ENCODE measurements around the gene NEO1. TPM values are rescaled to one million over a fixed set of nuclear protein-coding genes. Genes with fewer than 3 reads are reported as not detected.

NEO1 gene
- total and polyA plus RNA-seq, 9 of the 15 experiments (the other 6 are each of a cell fraction or from before 2014, with no cell fraction given): 0.08 to 1.7 (median 0.48) TPM

DNA sequence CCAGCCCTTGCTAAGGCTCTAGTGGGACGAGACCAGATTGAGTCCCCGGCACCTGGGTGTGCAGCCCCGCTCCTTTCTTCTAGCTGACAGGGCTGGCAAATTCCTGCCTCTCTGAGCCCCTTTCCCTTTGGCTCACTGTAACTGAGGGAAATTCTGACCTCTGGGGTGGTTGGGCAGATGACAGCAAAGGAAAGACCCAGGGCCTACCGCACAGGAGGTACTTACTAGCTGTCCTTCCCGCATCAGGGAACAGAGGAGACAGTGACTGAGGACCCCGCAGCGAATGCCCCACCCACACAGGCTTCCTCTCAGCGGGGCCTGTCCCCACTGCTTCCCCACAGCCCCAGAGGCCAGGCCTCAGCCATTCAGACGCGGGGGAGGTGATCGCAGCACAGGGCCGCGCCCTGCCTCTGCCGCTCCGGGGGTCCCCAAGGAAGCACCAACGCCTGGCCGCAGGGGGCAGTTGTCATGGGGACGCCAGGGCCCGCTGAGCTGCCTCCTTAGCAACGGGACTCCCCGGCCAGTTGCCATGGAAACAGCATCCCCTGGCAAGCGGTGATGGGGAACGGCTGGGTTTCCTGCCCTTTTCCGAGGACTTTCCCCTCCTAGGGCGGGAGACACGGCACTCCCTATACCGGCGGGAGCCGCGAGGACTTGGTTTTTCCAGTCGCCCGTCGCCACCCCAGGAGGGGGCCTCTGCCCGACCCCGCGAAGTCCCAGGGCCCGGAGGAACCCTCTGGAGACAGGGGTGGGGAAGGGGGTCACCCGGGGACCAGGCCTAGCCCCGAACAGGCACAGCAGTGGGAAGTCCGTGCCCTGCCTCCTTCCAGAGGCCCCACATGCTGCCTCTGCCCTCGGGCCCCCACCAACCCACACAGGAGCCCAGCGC, 266.4 kb downstream of the NEO1 start:
- BruUV-seq (replicated peaks): no TSS peak
- in situ Hi-C loops (cut with MboI): no loop called here
- ChIA-PET POLR2A (interaction anchor here (0.5 kb wide), 1 partner anchor 107 kb away, joined by 3 read pairs; no protein-coding TSS in a partner anchor), CTCF (ENCODE audit: low intra/inter-chr PET ratio) (no interaction called here)
- Histone ChIP-seq H3K9ac (ENCODE audit: insufficient read depth in 1 of 2, low read depth in 2 of 2, low read length in 2 of 2) (no peak overlapping the region), H3K27ac (ENCODE audit: extremely low read depth, low read depth, low read length) (no peak overlapping the region), H3K4me2 (ENCODE audit: insufficient read depth, low read length) (no peak overlapping the region), H3K36me3 (ENCODE audit: control insufficient read depth, insufficient read depth, low read length) (no peaks in the 10 kb centered on the region), H4K20me1 (replicated peaks; ENCODE audit: control insufficient read depth, insufficient read depth, low read length) (no peaks in the 10 kb centered on the region), H3K9me3 (replicated peaks; ENCODE audit: control insufficient read depth, insufficient read depth, low read depth, low read length) (no peaks in the 10 kb centered on the region), H3K27me3 (ENCODE audit: control insufficient read depth in 2 of 2, insufficient read depth in 2 of 2, low read length in 2 of 2) (peaks cover 21 to 57% of the 10 kb centered on the region in 2 experiments; a peak in 4 of 5 replicates), H3K9me1 (ENCODE audit: control insufficient read depth, insufficient read depth, low read length) (no peaks in the 10 kb centered on the region), H3K4me3 (no peak overlapping the region), H3K79me2 (ENCODE audit: control insufficient read depth, insufficient read depth, low read length) (no peaks in the 10 kb centered on the region), H2AFZ (ENCODE audit: low read depth, low read length) (no peak overlapping the region), H3K4me1 (replicated peaks in 1 of 2; ENCODE audit: control insufficient read depth in 2 of 2, insufficient read depth in 2 of 2, low read length in 2 of 2) (peaks cover 0 to 13% of the 10 kb centered on the region in 2 experiments; a peak in 2 of 5 replicates)
- ATAC-seq (no peak; the same call in 2 of the 3 replicates), DNase-seq (ENCODE audit: extremely low read depth in 1 of 4, low spot score in 3 of 4) (peak; percentile 20 to 45 (median 34)), FAIRE-seq (no peak)
- intact Hi-C loops (cut with micrococcal nuclease): no loop called here
- WGBS (ENCODE audit: insufficient coverage, low coverage, missing lambda C conversion rate): 3% methylated on average over 34 of the region's 42 CpGs
- TF ChIP-seq, protein P1, sequence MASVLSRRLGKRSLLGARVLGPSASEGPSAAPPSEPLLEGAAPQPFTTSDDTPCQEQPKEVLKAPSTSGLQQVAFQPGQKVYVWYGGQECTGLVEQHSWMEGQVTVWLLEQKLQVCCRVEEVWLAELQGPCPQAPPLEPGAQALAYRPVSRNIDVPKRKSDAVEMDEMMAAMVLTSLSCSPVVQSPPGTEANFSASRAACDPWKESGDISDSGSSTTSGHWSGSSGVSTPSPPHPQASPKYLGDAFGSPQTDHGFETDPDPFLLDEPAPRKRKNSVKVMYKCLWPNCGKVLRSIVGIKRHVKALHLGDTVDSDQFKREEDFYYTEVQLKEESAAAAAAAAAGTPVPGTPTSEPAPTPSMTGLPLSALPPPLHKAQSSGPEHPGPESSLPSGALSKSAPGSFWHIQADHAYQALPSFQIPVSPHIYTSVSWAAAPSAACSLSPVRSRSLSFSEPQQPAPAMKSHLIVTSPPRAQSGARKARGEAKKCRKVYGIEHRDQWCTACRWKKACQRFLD (CRISPR knock-in tag; IDR thresholded peaks at IDR 0.05): no peak
- TF ChIP-seq RFX1 (IDR thresholded peaks at IDR 0.05) (peak; percentile 91), CTBP1 (IDR thresholded peaks at IDR 0.05; ENCODE audit: borderline replicate concordance) (0 out of 2 replicates have a peak, but pooled peaks have one; percentile 15), ZFP1 (CRISPR knock-in tag; IDR thresholded peaks at IDR 0.05) (no peak), KDM1A (IDR thresholded peaks at IDR 0.05) (peak; percentile 16 to 21; a peak in 2 of 4 replicates), MYBL2 (IDR thresholded peaks at IDR 0.05; ENCODE audit: low read depth) (no peak), MYBL2 (CRISPR knock-in tag; IDR thresholded peaks at IDR 0.05; ENCODE audit: borderline replicate concordance) (no peak), PTTG1 (tag; IDR thresholded peaks at IDR 0.05; ENCODE audit: low read depth) (no peak), NCOR1 (IDR thresholded peaks at IDR 0.05) (no peak), NFE2L1 (tag; IDR thresholded peaks at IDR 0.05; ENCODE audit: borderline replicate concordance, low read depth) (no peak), HDAC8 (tag; IDR thresholded peaks at IDR 0.05) (no peak), ELF1 (tag; IDR thresholded peaks at IDR 0.05) (no peak)
- TF ChIP-seq, protein P2, sequence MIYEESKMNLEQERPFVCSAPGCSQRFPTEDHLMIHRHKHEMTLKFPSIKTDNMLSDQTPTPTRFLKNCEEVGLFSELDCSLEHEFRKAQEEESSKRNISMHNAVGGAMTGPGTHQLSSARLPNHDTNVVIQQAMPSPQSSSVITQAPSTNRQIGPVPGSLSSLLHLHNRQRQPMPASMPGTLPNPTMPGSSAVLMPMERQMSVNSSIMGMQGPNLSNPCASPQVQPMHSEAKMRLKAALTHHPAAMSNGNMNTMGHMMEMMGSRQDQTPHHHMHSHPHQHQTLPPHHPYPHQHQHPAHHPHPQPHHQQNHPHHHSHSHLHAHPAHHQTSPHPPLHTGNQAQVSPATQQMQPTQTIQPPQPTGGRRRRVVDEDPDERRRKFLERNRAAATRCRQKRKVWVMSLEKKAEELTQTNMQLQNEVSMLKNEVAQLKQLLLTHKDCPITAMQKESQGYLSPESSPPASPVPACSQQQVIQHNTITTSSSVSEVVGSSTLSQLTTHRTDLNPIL (CRISPR knock-in tag; IDR thresholded peaks at IDR 0.05): no peak
- TF ChIP-seq, protein P3, sequence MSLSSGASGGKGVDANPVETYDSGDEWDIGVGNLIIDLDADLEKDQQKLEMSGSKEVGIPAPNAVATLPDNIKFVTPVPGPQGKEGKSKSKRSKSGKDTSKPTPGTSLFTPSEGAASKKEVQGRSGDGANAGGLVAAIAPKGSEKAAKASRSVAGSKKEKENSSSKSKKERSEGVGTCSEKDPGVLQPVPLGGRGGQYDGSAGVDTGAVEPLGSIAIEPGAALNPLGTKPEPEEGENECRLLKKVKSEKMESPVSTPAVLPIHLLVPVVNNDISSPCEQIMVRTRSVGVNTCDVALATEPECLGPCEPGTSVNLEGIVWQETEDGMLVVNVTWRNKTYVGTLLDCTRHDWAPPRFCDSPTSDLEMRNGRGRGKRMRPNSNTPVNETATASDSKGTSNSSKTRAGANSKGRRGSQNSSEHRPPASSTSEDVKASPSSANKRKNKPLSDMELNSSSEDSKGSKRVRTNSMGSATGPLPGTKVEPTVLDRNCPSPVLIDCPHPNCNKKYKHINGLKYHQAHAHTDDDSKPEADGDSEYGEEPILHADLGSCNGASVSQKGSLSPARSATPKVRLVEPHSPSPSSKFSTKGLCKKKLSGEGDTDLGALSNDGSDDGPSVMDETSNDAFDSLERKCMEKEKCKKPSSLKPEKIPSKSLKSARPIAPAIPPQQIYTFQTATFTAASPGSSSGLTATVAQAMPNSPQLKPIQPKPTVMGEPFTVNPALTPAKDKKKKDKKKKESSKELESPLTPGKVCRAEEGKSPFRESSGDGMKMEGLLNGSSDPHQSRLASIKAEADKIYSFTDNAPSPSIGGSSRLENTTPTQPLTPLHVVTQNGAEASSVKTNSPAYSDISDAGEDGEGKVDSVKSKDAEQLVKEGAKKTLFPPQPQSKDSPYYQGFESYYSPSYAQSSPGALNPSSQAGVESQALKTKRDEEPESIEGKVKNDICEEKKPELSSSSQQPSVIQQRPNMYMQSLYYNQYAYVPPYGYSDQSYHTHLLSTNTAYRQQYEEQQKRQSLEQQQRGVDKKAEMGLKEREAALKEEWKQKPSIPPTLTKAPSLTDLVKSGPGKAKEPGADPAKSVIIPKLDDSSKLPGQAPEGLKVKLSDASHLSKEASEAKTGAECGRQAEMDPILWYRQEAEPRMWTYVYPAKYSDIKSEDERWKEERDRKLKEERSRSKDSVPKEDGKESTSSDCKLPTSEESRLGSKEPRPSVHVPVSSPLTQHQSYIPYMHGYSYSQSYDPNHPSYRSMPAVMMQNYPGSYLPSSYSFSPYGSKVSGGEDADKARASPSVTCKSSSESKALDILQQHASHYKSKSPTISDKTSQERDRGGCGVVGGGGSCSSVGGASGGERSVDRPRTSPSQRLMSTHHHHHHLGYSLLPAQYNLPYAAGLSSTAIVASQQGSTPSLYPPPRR (CRISPR knock-in tag; IDR thresholded peaks at IDR 0.05; ENCODE audit: borderline replicate concordance): no peak
